ENCODE data around the gene COLEC12. TPM values are rescaled to one million over a fixed set of nuclear protein-coding genes. Genes with fewer than 3 reads are reported as not detected.

COLEC12 gene
- total and polyA plus RNA-seq, 10 of the 15 experiments (the other 5 are each of a cell fraction or from before 2014, with no cell fraction given) = 0.04 to 0.05 TPM; not detected in 8

DNA sequence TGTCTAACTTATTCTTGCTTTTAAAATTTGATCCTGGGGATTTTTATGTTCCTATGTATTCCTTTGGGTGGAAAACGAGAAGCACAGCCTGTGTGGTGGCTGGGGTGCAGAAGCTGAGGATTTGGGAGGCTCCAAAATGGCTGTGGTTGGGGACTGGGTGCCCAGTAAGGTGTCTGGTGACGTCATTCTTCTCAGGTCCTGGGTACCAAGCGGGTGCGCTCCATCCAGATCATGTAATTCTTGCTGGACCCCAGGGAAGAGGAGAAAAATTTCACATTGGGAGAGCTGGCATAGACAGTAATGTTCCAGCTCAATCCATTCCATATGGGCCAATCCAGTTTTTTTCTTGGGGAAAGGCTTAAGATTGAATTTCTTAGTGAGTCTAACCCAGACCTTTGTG is 171.6 kb downstream of the COLEC12 start:
- H3K4me1 ChIP-seq (ENCODE audit: control insufficient read depth, insufficient read depth, low read length) = no peaks in the 10 kb centered on the region
- 38% methylated on average over 4 of the region's 4 CpGs for WGBS (ENCODE audit: insufficient coverage, insufficient replicate concordance, low lambda C conversion rate, missing lambda C conversion rate)
- POLR2A ChIA-PET = no interaction called here
- no peak overlapping the region for H3K4me2 ChIP-seq (ENCODE audit: control insufficient read depth, insufficient read depth)
- no peak for ATAC-seq
- 0 out of 2 replicates have a peak, but pooled peaks have one; percentile 16 for TF ChIP-seq ATF7 (IDR thresholded peaks at IDR 0.05; ENCODE audit: low read depth)
- TF ChIP-seq DPF2 (IDR thresholded peaks at IDR 0.05) = no peak
- no peaks in the 10 kb centered on the region for H4K20me1 ChIP-seq (ENCODE audit: control insufficient read depth, insufficient read depth)
- H3K27ac ChIP-seq (ENCODE audit: control insufficient read depth, insufficient read depth) = no peak overlapping the region
- no peaks in the 10 kb centered on the region for H3K36me3 ChIP-seq (ENCODE audit: control insufficient read depth in 2 of 2, insufficient read depth in 2 of 2, low read length in 1 of 2)
- H2AFZ ChIP-seq (ENCODE audit: control insufficient read depth, low read depth, low read length) = no peak overlapping the region
- no peaks in the 10 kb centered on the region for H3K79me2 ChIP-seq (ENCODE audit: control insufficient read depth, insufficient read depth, low read length)
- H3K4me3 ChIP-seq = no peak overlapping the region
- in situ Hi-C loops (cut with MboI) (no loop called here), intact Hi-C loops (cut with micrococcal nuclease; ENCODE audit: unreplicated experiment) (no loop called here)
- no peaks in the 10 kb centered on the region; a peak in 1 of 4 replicates for H3K27me3 ChIP-seq (replicated peaks in 1 of 2; ENCODE audit: control insufficient read depth in 2 of 2, insufficient read depth in 2 of 2, low read length in 1 of 2)
- no peak for FAIRE-seq
- no peak overlapping the region for H3K9ac ChIP-seq (ENCODE audit: control insufficient read depth, insufficient read depth, low read length)
- no TSS peak for BruUV-seq (replicated peaks)
- no peak for DNase-seq (ENCODE audit: low read depth, low spot score)
- H3K9me3 ChIP-seq (replicated peaks; ENCODE audit: control insufficient read depth, insufficient read depth, low read length) = no peaks in the 10 kb centered on the region
- CTCF ChIA-PET = no interaction called here
- SMC1A ChIA-PET (ENCODE audit: uncharacterized antibody, unreplicated experiment) = interaction anchor here (0.6 kb wide), 1 partner anchor 414 kb away, joined by 4 read pairs; no protein-coding TSS in a partner anchor
- RAD21 ChIA-PET (ENCODE audit: unreplicated experiment) = no interaction called here

DNA sequence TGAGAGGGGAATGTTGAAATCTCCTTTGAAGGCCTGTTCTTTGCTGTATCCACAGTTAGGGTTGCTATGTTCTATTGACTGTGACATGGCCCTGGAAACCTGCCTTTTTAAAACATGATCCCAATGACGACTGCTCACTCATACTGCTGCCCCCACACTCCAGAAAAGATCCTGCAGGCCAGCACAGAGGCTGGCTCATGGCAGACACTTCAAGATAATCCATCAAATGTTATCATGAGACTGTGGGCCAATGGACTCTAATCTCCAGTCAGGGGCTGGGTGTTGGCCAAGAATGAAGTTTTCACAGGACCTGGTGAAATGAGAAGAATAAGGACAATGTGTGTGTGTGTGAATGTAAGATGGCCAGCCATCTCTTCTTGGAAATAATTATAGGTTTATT is 173.7 kb downstream of the COLEC12 start:
- Histone ChIP-seq H3K27me3 (replicated peaks in 1 of 2; ENCODE audit: control insufficient read depth in 2 of 2, insufficient read depth in 2 of 2, low read length in 1 of 2) (no peaks in the 10 kb centered on the region; a peak in 1 of 4 replicates), H2AFZ (ENCODE audit: control insufficient read depth, low read depth, low read length) (no peak overlapping the region), H3K79me2 (ENCODE audit: control insufficient read depth, insufficient read depth, low read length) (no peaks in the 10 kb centered on the region), H3K4me2 (ENCODE audit: control insufficient read depth, insufficient read depth) (no peak overlapping the region), H3K9ac (ENCODE audit: control insufficient read depth, insufficient read depth, low read length) (no peak overlapping the region), H4K20me1 (ENCODE audit: control insufficient read depth, insufficient read depth) (no peaks in the 10 kb centered on the region), H3K4me3 (no peak overlapping the region), H3K36me3 (ENCODE audit: control insufficient read depth in 2 of 2, insufficient read depth in 2 of 2, low read length in 1 of 2) (no peaks in the 10 kb centered on the region), H3K4me1 (ENCODE audit: control insufficient read depth, insufficient read depth, low read length) (no peaks in the 10 kb centered on the region), H3K9me3 (replicated peaks; ENCODE audit: control insufficient read depth, insufficient read depth, low read length) (no peaks in the 10 kb centered on the region), H3K27ac (ENCODE audit: control insufficient read depth, insufficient read depth) (no peak overlapping the region)
- in situ Hi-C loops (cut with MboI) = no loop called here
- DNase-seq (ENCODE audit: low read depth, low spot score) (no peak), FAIRE-seq (no peak), ATAC-seq (no peak)
- ChIA-PET CTCF (no interaction called here), SMC1A (ENCODE audit: uncharacterized antibody, unreplicated experiment) (no interaction called here), RAD21 (ENCODE audit: unreplicated experiment) (no interaction called here), POLR2A (no interaction called here)
- 0% methylated on average over 1 of the region's 1 CpG for WGBS (ENCODE audit: insufficient coverage, insufficient replicate concordance, low lambda C conversion rate, missing lambda C conversion rate)
- intact Hi-C loops (cut with micrococcal nuclease; ENCODE audit: unreplicated experiment) = no loop called here
- BruUV-seq (replicated peaks) = no TSS peak
- TF ChIP-seq RAD51 (IDR thresholded peaks at IDR 0.05) = no peak
- TF ChIP-seq, protein P1, sequence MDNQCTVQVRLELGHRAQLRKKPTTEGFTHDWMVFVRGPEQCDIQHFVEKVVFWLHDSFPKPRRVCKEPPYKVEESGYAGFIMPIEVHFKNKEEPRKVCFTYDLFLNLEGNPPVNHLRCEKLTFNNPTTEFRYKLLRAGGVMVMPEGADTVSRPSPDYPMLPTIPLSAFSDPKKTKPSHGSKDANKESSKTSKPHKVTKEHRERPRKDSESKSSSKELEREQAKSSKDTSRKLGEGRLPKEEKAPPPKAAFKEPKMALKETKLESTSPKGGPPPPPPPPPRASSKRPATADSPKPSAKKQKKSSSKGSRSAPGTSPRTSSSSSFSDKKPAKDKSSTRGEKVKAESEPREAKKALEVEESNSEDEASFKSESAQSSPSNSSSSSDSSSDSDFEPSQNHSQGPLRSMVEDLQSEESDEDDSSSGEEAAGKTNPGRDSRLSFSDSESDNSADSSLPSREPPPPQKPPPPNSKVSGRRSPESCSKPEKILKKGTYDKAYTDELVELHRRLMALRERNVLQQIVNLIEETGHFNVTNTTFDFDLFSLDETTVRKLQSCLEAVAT (IDR thresholded peaks at IDR 0.05) = no peak
- TF ChIP-seq POLR2AphosphoS2 (IDR thresholded peaks at IDR 0.05; ENCODE audit: low read depth, low read length) = no peak
- no peak for TF ChIP-seq IKZF1 (conservative IDR thresholded peaks at IDR 0.05)
- TF ChIP-seq WRNIP1 (IDR thresholded peaks at IDR 0.05; ENCODE audit: borderline replicate concordance, low read depth, low read length) = no peak
- TF ChIP-seq, protein P2, sequence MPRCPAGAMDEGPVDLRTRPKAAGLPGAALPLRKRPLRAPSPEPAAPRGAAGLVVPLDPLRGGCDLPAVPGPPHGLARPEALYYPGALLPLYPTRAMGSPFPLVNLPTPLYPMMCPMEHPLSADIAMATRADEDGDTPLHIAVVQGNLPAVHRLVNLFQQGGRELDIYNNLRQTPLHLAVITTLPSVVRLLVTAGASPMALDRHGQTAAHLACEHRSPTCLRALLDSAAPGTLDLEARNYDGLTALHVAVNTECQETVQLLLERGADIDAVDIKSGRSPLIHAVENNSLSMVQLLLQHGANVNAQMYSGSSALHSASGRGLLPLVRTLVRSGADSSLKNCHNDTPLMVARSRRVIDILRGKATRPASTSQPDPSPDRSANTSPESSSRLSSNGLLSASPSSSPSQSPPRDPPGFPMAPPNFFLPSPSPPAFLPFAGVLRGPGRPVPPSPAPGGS (IDR thresholded peaks at IDR 0.05; ENCODE audit: borderline replicate concordance, insufficient read depth, low read depth, low read length, poor library complexity, severe bottlenecking) = no peak
- TF ChIP-seq, protein P3, sequence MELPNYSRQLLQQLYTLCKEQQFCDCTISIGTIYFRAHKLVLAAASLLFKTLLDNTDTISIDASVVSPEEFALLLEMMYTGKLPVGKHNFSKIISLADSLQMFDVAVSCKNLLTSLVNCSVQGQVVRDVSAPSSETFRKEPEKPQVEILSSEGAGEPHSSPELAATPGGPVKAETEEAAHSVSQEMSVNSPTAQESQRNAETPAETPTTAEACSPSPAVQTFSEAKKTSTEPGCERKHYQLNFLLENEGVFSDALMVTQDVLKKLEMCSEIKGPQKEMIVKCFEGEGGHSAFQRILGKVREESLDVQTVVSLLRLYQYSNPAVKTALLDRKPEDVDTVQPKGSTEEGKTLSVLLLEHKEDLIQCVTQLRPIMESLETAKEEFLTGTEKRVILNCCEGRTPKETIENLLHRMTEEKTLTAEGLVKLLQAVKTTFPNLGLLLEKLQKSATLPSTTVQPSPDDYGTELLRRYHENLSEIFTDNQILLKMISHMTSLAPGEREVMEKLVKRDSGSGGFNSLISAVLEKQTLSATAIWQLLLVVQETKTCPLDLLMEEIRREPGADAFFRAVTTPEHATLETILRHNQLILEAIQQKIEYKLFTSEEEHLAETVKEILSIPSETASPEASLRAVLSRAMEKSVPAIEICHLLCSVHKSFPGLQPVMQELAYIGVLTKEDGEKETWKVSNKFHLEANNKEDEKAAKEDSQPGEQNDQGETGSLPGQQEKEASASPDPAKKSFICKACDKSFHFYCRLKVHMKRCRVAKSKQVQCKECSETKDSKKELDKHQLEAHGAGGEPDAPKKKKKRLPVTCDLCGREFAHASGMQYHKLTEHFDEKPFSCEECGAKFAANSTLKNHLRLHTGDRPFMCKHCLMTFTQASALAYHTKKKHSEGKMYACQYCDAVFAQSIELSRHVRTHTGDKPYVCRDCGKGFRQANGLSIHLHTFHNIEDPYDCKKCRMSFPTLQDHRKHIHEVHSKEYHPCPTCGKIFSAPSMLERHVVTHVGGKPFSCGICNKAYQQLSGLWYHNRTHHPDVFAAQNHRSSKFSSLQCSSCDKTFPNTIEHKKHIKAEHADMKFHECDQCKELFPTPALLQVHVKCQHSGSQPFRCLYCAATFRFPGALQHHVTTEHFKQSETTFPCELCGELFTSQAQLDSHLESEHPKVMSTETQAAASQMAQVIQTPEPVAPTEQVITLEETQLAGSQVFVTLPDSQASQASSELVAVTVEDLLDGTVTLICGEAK (IDR thresholded peaks at IDR 0.05; ENCODE audit: borderline replicate concordance) = no peak
- no peak for TF ChIP-seq KAT2A (conservative IDR thresholded peaks at IDR 0.05; ENCODE audit: control insufficient read depth, low read depth, low read length)
- TF ChIP-seq RUNX3 (IDR thresholded peaks at IDR 0.05; ENCODE audit: low read length) = no peak
- no peak for TF ChIP-seq GABPA (IDR thresholded peaks at IDR 0.05; ENCODE audit: low read depth)

Data from GM12878 (cell line).